GM19023 (cell line): ENCODE results near the gene NRL.
A peak's percentile ranks its signal among the peaks of the same experiment; 100 is the strongest.

Experiments
- ATAC-seq: cut with Tn5 transposase; IDR thresholded peaks from one replicate; pipeline ENCODE4 v1.9.1; 2021; ENCODE audit warnings: mild to moderate bottlenecking, moderate library complexity; ENCODE audit not compliant: unreplicated experiment

The NRL gene

GRCh38 chr14:24145219-24145618 lies 30.5 kb upstream of the NRL start:
- no peak for ATAC-seq

GRCh38 chr14:24144451-24144850 lies 29.7 kb upstream of the NRL start:
- no peak for ATAC-seq

GRCh38 chr14:24143511-24143910 lies 28.8 kb upstream of the NRL start:
- no peak for ATAC-seq

GRCh38 chr14:24141097-24141880 lies 26.5 kb upstream of the NRL start, which contains the start of gene EMC9:
Gene EMC9 (minus strand): TSS chr14:24141591. CDS start chr14:24141304, 287 bp downstream.
- ATAC-seq: peak; percentile 89

- ATAC-seq: no peak
Measured at GRCh38 chr14:24139272-24139934, 24.7 kb upstream of the NRL start.

- no peak for ATAC-seq
Measured at GRCh38 chr14:24138396-24139271, 23.9 kb upstream of the NRL start.

GRCh38 chr14:24137529-24138395 lies 23.0 kb upstream of the NRL start:
- ATAC-seq: no peak

GRCh38 chr14:24136684-24137528 lies 22.2 kb upstream of the NRL start:
- no peak for ATAC-seq

GRCh38 chr14:24135834-24136683 lies 21.3 kb upstream of the NRL start, which contains the start of gene PSME1:
Gene PSME1 (plus strand): TSS chr14:24136194. CDS start chr14:24136263, 69 bp downstream.
- peak; percentile 92 for ATAC-seq

GRCh38 chr14:24135584-24135833 lies 20.8 kb upstream of the NRL start:
- ATAC-seq: no peak

- no peak for ATAC-seq
Measured at GRCh38 chr14:24133735-24134134, 19.0 kb upstream of the NRL start.

- no peak for ATAC-seq
Measured at GRCh38 chr14:24132976-24133375, 18.2 kb upstream of the NRL start.

GRCh38 chr14:24132061-24132685 lies 17.4 kb upstream of the NRL start:
- ATAC-seq: no peak

GRCh38 chr14:24131549-24131966 lies 16.8 kb upstream of the NRL start:
- ATAC-seq: no peak

GRCh38 chr14:24130717-24131548 lies 16.2 kb upstream of the NRL start:
- ATAC-seq: no peak

GRCh38 chr14:24130380-24130716 lies 15.6 kb upstream of the NRL start, which contains the start of gene FITM1:
Gene FITM1 (plus strand): TSS chr14:24130659. CDS start chr14:24131564, 905 bp downstream.
- ATAC-seq: no peak

- ATAC-seq: no peak
Measured at GRCh38 chr14:24129410-24129998, 14.8 kb upstream of the NRL start.
